ENCODE measurements around the gene TIMMDC1.

- no peak for TF ChIP-seq CTCF (IDR thresholded peaks at IDR 0.05)
- no peak for TF ChIP-seq POLR2A (IDR thresholded peaks at IDR 0.05)
Observed at GRCh38 chr3:119469418-119470189, 28.7 kb upstream of the TIMMDC1 start.
